ENCODE data around the gene DOCK8. TPM values are rescaled to one million over a fixed set of nuclear protein-coding genes. Genes with fewer than 3 reads are reported as not detected.

DOCK8 gene
- total RNA-seq, 2 donors from 2014 or later = 18.7 to 19.3 TPM

DNA sequence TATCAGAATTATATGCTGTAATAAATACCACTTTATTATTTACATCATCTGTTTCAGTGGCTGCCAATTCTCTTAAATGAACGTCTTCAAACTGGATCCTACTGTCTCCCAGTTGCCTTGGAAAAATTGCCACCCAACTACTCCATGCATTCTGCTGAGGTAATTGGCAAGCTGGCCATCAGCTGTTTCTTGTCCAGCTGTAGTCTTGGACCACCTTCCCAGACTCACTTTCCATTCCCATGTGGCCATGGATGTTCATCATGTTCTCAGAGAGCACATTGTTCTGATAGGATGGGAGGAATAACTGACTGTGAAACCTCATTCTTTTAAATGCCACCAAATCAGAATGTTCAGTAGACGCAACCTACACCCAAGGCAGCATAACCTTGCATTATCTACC is 157.5 kb downstream of the DOCK8 start:
- ATAC-seq (ENCODE audit: insufficient number of reproducible peaks, low FRiP score, low read depth) (no peak), DNase-seq (ENCODE audit: low spot score) (no peak)
- H3K27ac ChIP-seq = no peak overlapping the region
- no peaks in the 10 kb centered on the region for H3K4me1 ChIP-seq (ENCODE audit: control insufficient read depth in 1 of 2, low read depth in 2 of 2)
- no peak overlapping the region for H3K4me3 ChIP-seq
- TF ChIP-seq, protein P1, sequence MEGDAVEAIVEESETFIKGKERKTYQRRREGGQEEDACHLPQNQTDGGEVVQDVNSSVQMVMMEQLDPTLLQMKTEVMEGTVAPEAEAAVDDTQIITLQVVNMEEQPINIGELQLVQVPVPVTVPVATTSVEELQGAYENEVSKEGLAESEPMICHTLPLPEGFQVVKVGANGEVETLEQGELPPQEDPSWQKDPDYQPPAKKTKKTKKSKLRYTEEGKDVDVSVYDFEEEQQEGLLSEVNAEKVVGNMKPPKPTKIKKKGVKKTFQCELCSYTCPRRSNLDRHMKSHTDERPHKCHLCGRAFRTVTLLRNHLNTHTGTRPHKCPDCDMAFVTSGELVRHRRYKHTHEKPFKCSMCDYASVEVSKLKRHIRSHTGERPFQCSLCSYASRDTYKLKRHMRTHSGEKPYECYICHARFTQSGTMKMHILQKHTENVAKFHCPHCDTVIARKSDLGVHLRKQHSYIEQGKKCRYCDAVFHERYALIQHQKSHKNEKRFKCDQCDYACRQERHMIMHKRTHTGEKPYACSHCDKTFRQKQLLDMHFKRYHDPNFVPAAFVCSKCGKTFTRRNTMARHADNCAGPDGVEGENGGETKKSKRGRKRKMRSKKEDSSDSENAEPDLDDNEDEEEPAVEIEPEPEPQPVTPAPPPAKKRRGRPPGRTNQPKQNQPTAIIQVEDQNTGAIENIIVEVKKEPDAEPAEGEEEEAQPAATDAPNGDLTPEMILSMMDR (IDR thresholded peaks at IDR 0.05) = no peak
- H3K36me3 ChIP-seq = no peaks in the 10 kb centered on the region
- no peaks in the 10 kb centered on the region for H3K27me3 ChIP-seq (replicated peaks; ENCODE audit: insufficient read depth)
- H3K9me3 ChIP-seq = no peaks in the 10 kb centered on the region

- Histone ChIP-seq H3K36me3 (no peaks in the 10 kb centered on the region), H3K9me3 (no peaks in the 10 kb centered on the region), H3K4me1 (ENCODE audit: control insufficient read depth in 1 of 2, low read depth in 2 of 2) (no peaks in the 10 kb centered on the region), H3K4me3 (no peak overlapping the region), H3K27me3 (replicated peaks; ENCODE audit: insufficient read depth) (no peaks in the 10 kb centered on the region), H3K27ac (no peak overlapping the region)
- DNase-seq (ENCODE audit: low spot score) = no peak
- TF ChIP-seq, protein P1 (IDR thresholded peaks at IDR 0.05) = no peak
- no peak for ATAC-seq (ENCODE audit: insufficient number of reproducible peaks, low FRiP score, low read depth)
Observed at GRCh38 chr9:373759-374206, 159.1 kb downstream of the DOCK8 start.

DNA sequence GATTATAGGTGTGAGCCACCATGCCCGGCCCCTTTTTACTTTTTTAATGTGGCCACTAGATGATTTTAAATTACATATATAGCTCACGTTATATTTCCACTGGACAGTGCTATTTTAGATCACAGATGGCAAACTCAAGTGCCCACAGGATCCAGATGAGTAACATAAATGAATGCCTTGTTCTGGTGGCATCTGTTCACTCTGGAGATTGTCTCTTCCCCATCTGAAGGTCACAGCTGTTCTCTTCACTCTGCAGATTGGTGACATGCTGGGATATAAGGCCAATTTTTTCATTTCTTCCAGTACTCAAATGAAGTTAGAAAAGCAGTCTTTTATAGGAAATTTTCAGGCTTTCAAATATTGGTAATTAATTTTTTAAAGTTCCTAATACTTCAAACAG is 160.1 kb downstream of the DOCK8 start:
- ATAC-seq (ENCODE audit: insufficient number of reproducible peaks, low FRiP score, low read depth) = no peak
- Histone ChIP-seq H3K27ac (no peak overlapping the region), H3K4me3 (no peak overlapping the region), H3K9me3 (no peaks in the 10 kb centered on the region), H3K36me3 (no peaks in the 10 kb centered on the region), H3K27me3 (replicated peaks; ENCODE audit: insufficient read depth) (no peaks in the 10 kb centered on the region), H3K4me1 (ENCODE audit: control insufficient read depth in 1 of 2, low read depth in 2 of 2) (no peaks in the 10 kb centered on the region)
- TF ChIP-seq, protein P1 (IDR thresholded peaks at IDR 0.05) = no peak
- no peak for DNase-seq (ENCODE audit: low spot score)

DNA sequence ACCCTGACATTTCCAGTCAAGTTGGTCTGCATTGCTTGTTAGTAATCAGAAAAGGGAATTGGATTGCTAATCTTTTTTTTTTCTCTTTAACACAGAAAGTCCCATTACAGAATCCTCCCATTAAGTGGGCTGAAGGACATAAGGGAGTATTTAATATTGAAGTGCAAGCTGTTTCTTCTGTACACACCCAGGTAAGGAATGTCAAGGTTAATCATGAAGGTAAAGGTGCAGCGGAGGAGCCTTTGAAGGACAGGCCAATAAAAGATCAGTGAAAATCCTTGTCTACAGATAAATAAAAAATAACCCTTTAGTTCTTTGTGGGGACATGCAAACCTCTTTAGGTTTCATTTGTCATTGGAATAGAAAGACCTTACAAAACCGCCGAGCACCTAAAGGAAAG is 161.4 kb downstream of the DOCK8 start:
- Histone ChIP-seq H3K27ac (no peak overlapping the region), H3K36me3 (no peaks in the 10 kb centered on the region), H3K4me1 (ENCODE audit: control insufficient read depth in 1 of 2, low read depth in 2 of 2) (no peaks in the 10 kb centered on the region), H3K4me3 (no peak overlapping the region), H3K27me3 (replicated peaks; ENCODE audit: insufficient read depth) (no peaks in the 10 kb centered on the region), H3K9me3 (no peaks in the 10 kb centered on the region)
- ATAC-seq (ENCODE audit: insufficient number of reproducible peaks, low FRiP score, low read depth) = no peak
- TF ChIP-seq, protein P1 (IDR thresholded peaks at IDR 0.05) = no peak
- DNase-seq (ENCODE audit: low spot score) = no peak

- Histone ChIP-seq H3K27me3 (replicated peaks; ENCODE audit: insufficient read depth) (no peaks in the 10 kb centered on the region), H3K9me3 (no peaks in the 10 kb centered on the region), H3K4me1 (ENCODE audit: control insufficient read depth in 1 of 2, low read depth in 2 of 2) (no peaks in the 10 kb centered on the region), H3K36me3 (no peaks in the 10 kb centered on the region), H3K27ac (no peak overlapping the region), H3K4me3 (no peak overlapping the region)
- ATAC-seq (ENCODE audit: insufficient number of reproducible peaks, low FRiP score, low read depth) (no peak), DNase-seq (ENCODE audit: low spot score) (no peak)
- TF ChIP-seq, protein P1 (IDR thresholded peaks at IDR 0.05) = no peak
Observed at GRCh38 chr9:378263-378662, 163.6 kb downstream of the DOCK8 start.
